Stomach (tissue), 19 donors: ENCODE measurements around the gene PGM3. TPM values are rescaled to one million over a fixed set of nuclear protein-coding genes. Genes with fewer than 3 reads are reported as not detected.

Source experiments
- DNase-seq, 2 donors: peaks; one replicate each; pipeline versions ENCODE4 v3.0.0 to v3.0.0-alpha.2; 2013 to 2019
- H3K27ac ChIP-seq, 5 donors: fragments of 200-600 bp in 4 of 5; sonication (generic) in 4 of 5; one replicate each; pipeline ENCODE4 v1.5.1; 2013 to 2019; ENCODE audit warnings: mild to moderate bottlenecking in 1 of 5, moderate library complexity in 1 of 5
- H3K27me3 ChIP-seq, 3 donors: fragments of 200-600 bp; sonication (generic); one replicate each; pipeline ENCODE4 v1.5.1; 2017 to 2019; ENCODE audit warnings: mixed run types in 1 of 3
- H3K36me3 ChIP-seq, 4 donors: fragments of 200-600 bp; sonication (generic); 1 replicate in 3 of 4; 2 replicates in 1 of 4; pipeline ENCODE4 v1.5.1; 2016 to 2019
- H3K4me1 ChIP-seq, 4 donors: fragments of 200-600 bp; sonication (generic); one replicate each; pipeline ENCODE4 v1.5.1; 2016 to 2019
- H3K4me3 ChIP-seq, 4 donors: fragments of 200-600 bp; sonication (generic) in 3 of 4; one replicate each; pipeline ENCODE4 v1.5.1; 2016 to 2019; ENCODE audit warnings: mild to moderate bottlenecking in 1 of 4
- H3K9me3 ChIP-seq, 4 donors: fragments of 200-600 bp; sonication (generic); one replicate each; pipeline ENCODE4 v1.5.1; 2016 to 2019
- EP300 ChIP-seq: sonication (generic); formaldehyde crosslinking; IDR thresholded peaks from one replicate; pipeline ENCODE4 v1.6.1; 2017; ENCODE audit warnings: antibody characterized with exemption
- POLR2A ChIP-seq, 4 donors: fragments of 450-650 bp; IDR thresholded peaks; one replicate each; pipeline ENCODE4 v1.6.1; 2016; ENCODE audit warnings: antibody characterized with exemption in 4 of 4, control low read depth in 2 of 4, mild to moderate bottlenecking in 1 of 4, moderate library complexity in 1 of 4
- POLR2AphosphoS5 ChIP-seq, 3 donors: sonication (generic); formaldehyde crosslinking; IDR thresholded peaks; one replicate each; pipeline ENCODE4 v1.6.1; 2016; ENCODE audit warnings: antibody characterized with exemption in 3 of 3
- WGBS, 5 donors: extraction: QIAGEN DNeasy Blood & Tissue Kit in 3 of 5; methylation state at CpG; one replicate each; pipeline versions ENCODE4 v1.1.5 to v1.1.7; 2013 to 2018; 5-methylcytosine and 5-hydroxymethylcytosine counted together
- intact Hi-C: fragments of 100-400 bp; cut with DNase I; formaldehyde crosslinking; loops from one replicate; pipeline ENCODE4 v1.15.1; 2023; ENCODE audit warnings: low total_unique reads
- long read RNA-seq, 10 donors: transcript quantifications; one replicate each; lab custom pipeline, GENCODE V29; 2026
- polyA plus RNA-seq, 3 donors: library from polyadenylated mRNA; stranded (reverse); fragments of 200-250 nt; gene quantifications; one replicate each; pipeline ENCODE4 v1.2.3, GENCODE V29; 2013
- total RNA-seq, 5 donors: library from RNA; depleted of rRNA; stranded (reverse); fragments of >200 nt; gene quantifications; one replicate each; pipeline versions ENCODE4 v1.1.0 to v1.2.3, GENCODE V29; 2014 to 2016
- TF ChIP-seq, protein P1 (sequence below), 7 experiments: fragments of 450-650 bp in 4 of 7; fragments of 200-600 bp in 3 of 7; sonication (generic) in 3 of 7; IDR thresholded peaks; one replicate each; pipeline ENCODE4 v1.5.1; 2016 to 2019; ENCODE audit warnings: antibody characterized with exemption in 7 of 7, control low read depth in 2 of 7, mild to moderate bottlenecking in 1 of 7
- donor health status: healthy with polysubstance abuse.
- donor health status: Bipolar disorder and iron deficiency.
- donor health status: healthy.

The PGM3 gene, protein sequence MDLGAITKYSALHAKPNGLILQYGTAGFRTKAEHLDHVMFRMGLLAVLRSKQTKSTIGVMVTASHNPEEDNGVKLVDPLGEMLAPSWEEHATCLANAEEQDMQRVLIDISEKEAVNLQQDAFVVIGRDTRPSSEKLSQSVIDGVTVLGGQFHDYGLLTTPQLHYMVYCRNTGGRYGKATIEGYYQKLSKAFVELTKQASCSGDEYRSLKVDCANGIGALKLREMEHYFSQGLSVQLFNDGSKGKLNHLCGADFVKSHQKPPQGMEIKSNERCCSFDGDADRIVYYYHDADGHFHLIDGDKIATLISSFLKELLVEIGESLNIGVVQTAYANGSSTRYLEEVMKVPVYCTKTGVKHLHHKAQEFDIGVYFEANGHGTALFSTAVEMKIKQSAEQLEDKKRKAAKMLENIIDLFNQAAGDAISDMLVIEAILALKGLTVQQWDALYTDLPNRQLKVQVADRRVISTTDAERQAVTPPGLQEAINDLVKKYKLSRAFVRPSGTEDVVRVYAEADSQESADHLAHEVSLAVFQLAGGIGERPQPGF
- total RNA-seq (10 to 100 TPM in 4 of 5 donors, under 1 TPM in 1; 0.58 to 96.4 (median 53.0) TPM), polyA plus RNA-seq (10 to 100 TPM in 2 of 3 donors, 1 to 10 TPM in 1; 6.0 to 22.3 (median 11.6) TPM)
- long read RNA-seq, donor 1, partial matches to known transcripts, result 0 of 3 reads
- long read RNA-seq, donor 1, other reads (novel, unspliced or antisense), result 0 of 3 reads
- long read RNA-seq, donor 2, full-length matches to known transcripts, result 10 of 10 reads
- long read RNA-seq, donor 2, partial matches to known transcripts, result 0 of 10 reads
- long read RNA-seq, donor 2, other reads (novel, unspliced or antisense), result 0 of 10 reads
- long read RNA-seq, donor 3, full-length matches to known transcripts, result 2 of 11 reads
- long read RNA-seq, donor 3, partial matches to known transcripts, result 9 of 11 reads
- long read RNA-seq, donor 3, other reads (novel, unspliced or antisense), result 0 of 11 reads
- long read RNA-seq, donor 4, result 0 reads
- long read RNA-seq, donor 5, full-length matches to known transcripts, result 4 of 4 reads
- long read RNA-seq, donor 5, partial matches to known transcripts, result 0 of 4 reads
- long read RNA-seq, donor 5, other reads (novel, unspliced or antisense), result 0 of 4 reads
- long read RNA-seq, donor 6, full-length matches to known transcripts, result 14 of 20 reads
- long read RNA-seq, donor 6, partial matches to known transcripts, result 6 of 20 reads
- long read RNA-seq, donor 6, other reads (novel, unspliced or antisense), result 0 of 20 reads
- long read RNA-seq, donor 7, full-length matches to known transcripts, result 5 of 5 reads
- long read RNA-seq, donor 7, partial matches to known transcripts, result 0 of 5 reads
- long read RNA-seq, donor 7, other reads (novel, unspliced or antisense), result 0 of 5 reads
- long read RNA-seq, donor 8, full-length matches to known transcripts, result 5 of 5 reads
- long read RNA-seq, donor 8, partial matches to known transcripts, result 0 of 5 reads
- long read RNA-seq, donor 8, other reads (novel, unspliced or antisense), result 0 of 5 reads
- long read RNA-seq, donor 9, full-length matches to known transcripts, result 3 of 3 reads
- long read RNA-seq, donor 9, partial matches to known transcripts, result 0 of 3 reads
- long read RNA-seq, donor 9, other reads (novel, unspliced or antisense), result 0 of 3 reads
- long read RNA-seq, donor 10, full-length matches to known transcripts, result 2 of 2 reads
- long read RNA-seq, donor 10, partial matches to known transcripts, result 0 of 2 reads
- long read RNA-seq, donor 10, other reads (novel, unspliced or antisense), result 0 of 2 reads

DNA sequence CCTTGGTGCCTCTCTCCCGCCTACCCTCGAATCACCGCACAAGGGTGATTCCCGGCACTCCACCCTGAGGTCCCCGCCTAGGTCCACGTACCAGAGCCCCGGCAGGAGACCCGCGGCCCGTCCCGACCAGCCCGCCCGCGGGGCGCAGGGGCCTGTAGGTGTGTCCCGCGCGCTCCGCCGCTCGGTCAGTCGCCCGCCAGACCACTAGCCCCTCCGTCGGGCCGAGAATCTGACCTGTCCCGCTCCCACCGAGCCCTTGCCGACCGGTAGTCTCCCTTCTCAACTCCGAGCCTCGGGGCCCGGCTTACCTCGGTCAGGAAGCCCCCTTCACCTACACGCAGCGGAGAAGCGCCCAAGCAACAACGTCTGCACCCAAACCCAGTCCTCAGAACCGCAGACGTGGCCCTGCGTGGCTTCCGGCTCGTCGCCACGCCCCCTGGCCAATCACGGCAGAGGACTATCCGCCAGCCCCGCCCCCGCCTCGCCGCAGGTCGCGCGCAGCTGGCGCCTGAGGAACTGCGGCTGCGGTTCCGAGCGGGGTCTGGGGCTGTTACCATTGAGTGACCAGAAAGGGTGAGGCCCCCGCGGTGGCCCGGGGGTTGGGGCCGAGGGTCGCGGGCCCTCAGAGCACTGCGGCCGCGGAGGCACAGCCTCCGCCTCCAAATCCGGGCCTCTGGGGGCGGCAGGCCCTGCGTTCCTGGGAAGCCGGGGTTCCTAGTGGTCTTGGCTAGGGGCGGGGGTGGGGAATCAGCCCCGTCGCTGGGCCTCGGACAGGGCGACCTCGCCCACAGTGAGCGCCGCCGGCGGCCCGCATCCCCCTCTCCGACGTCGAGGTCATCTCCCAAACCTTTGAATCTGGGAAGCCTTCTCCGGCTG, at the start of gene PGM3, which contains the start of gene RWDD2A:
Gene PGM3 (minus strand): TSS at position 395 of the 876 bp plus-strand sequence. CDS start 2,253 bp downstream, outside the sequence.
Gene RWDD2A (plus strand): TSS at position 487 of the 876 bp plus-strand sequence. CDS start 1,095 bp downstream, outside the sequence.
- intact Hi-C loops, result no loop called here
- H3K27me3 ChIP-seq, result no peaks in the 10 kb centered on the region
- H3K4me3 ChIP-seq, result peak within 1 kb of the TSS; percentile 87 to 98 (median 93)
- DNase-seq, result peak; percentile 93 to 97
- TF ChIP-seq POLR2AphosphoS5 (IDR thresholded peaks at IDR 0.05) (peak; percentile 66 to 96 (median 94)), POLR2A (IDR thresholded peaks at IDR 0.05) (peak in 2 of 4 donors; percentile 59), EP300 (no peak)
- TF ChIP-seq, protein P1, sequence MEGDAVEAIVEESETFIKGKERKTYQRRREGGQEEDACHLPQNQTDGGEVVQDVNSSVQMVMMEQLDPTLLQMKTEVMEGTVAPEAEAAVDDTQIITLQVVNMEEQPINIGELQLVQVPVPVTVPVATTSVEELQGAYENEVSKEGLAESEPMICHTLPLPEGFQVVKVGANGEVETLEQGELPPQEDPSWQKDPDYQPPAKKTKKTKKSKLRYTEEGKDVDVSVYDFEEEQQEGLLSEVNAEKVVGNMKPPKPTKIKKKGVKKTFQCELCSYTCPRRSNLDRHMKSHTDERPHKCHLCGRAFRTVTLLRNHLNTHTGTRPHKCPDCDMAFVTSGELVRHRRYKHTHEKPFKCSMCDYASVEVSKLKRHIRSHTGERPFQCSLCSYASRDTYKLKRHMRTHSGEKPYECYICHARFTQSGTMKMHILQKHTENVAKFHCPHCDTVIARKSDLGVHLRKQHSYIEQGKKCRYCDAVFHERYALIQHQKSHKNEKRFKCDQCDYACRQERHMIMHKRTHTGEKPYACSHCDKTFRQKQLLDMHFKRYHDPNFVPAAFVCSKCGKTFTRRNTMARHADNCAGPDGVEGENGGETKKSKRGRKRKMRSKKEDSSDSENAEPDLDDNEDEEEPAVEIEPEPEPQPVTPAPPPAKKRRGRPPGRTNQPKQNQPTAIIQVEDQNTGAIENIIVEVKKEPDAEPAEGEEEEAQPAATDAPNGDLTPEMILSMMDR (IDR thresholded peaks at IDR 0.05), result no peak
- H3K9me3 ChIP-seq, result no peaks in the 10 kb centered on the region
- H3K36me3 ChIP-seq, result peaks cover 0 to 36% (median 31%) of the 10 kb centered on the region in 4 donors
- peaks cover 3 to 65% (median 37%) of the 10 kb centered on the region in 4 donors for H3K4me1 ChIP-seq
- 0 to 1% (median 0%) methylated on average over 54 to 88 of the region's 88 CpGs for WGBS, 5 donors
- H3K27ac ChIP-seq, result peak within 1 kb of the TSS; percentile 88 to 92 (median 91)

DNA sequence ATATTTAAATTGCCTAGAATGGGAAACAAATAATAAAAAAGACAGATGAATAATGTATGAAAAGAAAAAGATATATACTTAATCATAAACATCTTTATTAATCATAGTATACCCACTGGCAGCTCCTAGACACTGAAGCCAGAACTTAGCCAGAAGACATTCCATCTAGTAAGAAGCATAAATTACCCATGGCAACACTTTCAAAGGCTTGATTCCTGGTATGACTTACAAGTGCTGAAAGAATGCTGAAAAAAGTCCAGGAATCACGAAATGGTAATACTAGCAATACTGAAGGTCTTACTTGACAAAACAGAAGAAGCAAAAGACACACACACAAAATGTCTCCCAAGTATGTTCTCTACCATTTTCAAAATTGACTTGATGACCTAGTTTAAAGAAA, 38.1 kb upstream of the PGM3 start:
- intact Hi-C loops, result no loop called here
- WGBS, 5 donors, result 60 to 81% (median 78%) methylated on average over 1 of the region's 1 CpG
- Histone ChIP-seq H3K4me1 (peaks cover 0 to 9% (median 0%) of the 10 kb centered on the region in 4 donors), H3K27me3 (no peaks in the 10 kb centered on the region), H3K9me3 (no peaks in the 10 kb centered on the region), H3K36me3 (peaks cover 0 to 4% (median 0%) of the 10 kb centered on the region in 4 donors), H3K4me3 (no peak overlapping the region), H3K27ac (no peak overlapping the region)
- no peak for DNase-seq
- TF ChIP-seq POLR2AphosphoS5 (IDR thresholded peaks at IDR 0.05) (no peak), EP300 (no peak), POLR2A (IDR thresholded peaks at IDR 0.05) (no peak)
- TF ChIP-seq, protein P1 (IDR thresholded peaks at IDR 0.05), result no peak

GRCh38 chr6:83226517-83226916, 33.5 kb upstream of the PGM3 start:
- Histone ChIP-seq H3K4me1 (peaks cover 0 to 9% (median 0%) of the 10 kb centered on the region in 4 donors), H3K9me3 (no peaks in the 10 kb centered on the region), H3K27ac (no peak overlapping the region), H3K4me3 (no peak overlapping the region), H3K27me3 (no peaks in the 10 kb centered on the region), H3K36me3 (peaks cover 0 to 12% (median 2%) of the 10 kb centered on the region in 4 donors)
- intact Hi-C loops, result no loop called here
- DNase-seq, result no peak
- TF ChIP-seq POLR2A (IDR thresholded peaks at IDR 0.05) (no peak), POLR2AphosphoS5 (IDR thresholded peaks at IDR 0.05) (no peak), EP300 (no peak)
- TF ChIP-seq, protein P1 (IDR thresholded peaks at IDR 0.05), result no peak
- 16 to 49% (median 24%) methylated on average over 1 of the region's 1 CpG for WGBS, 5 donors
